DOHH2 (cell line): ENCODE data around the gene PARP16.

Experiments used
- EZH2phosphoT487 ChIP-seq: fragments of 200-600 bp; sonication (generic); IDR thresholded peaks from 2 replicates; pipeline ENCODE4 v1.6.1; 2017; ENCODE audit warnings: borderline replicate concordance, mild to moderate bottlenecking, antibody characterized with exemption, low read length, moderate library complexity, mixed read lengths
- TF ChIP-seq, protein P1 (sequence below): fragments of 200-600 bp; sonication (generic); IDR thresholded peaks from one replicate; pipeline ENCODE4 v1.5.1; 2014; ENCODE audit warnings: antibody characterized with exemption, mild to moderate bottlenecking, low read depth, low read length; ENCODE audit not compliant: poor library complexity, severe bottlenecking

DNA sequence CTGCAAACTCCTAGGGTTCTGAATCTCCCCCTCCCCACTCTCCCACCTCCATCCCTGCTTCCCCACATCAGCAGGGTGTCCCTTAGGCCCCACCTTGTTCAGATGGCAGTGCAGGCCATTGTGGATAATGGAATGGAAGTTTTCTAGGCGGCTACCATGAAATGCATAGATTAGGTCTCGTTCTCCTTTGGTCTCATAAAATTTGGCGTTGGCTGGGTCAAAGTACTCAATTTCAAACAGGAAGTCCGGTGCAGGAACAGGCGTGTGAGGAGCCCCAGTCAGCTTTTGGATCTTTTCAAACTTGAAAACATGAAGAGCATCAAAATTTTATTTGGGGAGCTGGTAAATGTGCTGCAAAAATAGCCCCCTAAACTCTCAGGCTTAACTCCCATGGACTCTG is 20.2 kb downstream of the PARP16 start:
- TF ChIP-seq, protein P1, sequence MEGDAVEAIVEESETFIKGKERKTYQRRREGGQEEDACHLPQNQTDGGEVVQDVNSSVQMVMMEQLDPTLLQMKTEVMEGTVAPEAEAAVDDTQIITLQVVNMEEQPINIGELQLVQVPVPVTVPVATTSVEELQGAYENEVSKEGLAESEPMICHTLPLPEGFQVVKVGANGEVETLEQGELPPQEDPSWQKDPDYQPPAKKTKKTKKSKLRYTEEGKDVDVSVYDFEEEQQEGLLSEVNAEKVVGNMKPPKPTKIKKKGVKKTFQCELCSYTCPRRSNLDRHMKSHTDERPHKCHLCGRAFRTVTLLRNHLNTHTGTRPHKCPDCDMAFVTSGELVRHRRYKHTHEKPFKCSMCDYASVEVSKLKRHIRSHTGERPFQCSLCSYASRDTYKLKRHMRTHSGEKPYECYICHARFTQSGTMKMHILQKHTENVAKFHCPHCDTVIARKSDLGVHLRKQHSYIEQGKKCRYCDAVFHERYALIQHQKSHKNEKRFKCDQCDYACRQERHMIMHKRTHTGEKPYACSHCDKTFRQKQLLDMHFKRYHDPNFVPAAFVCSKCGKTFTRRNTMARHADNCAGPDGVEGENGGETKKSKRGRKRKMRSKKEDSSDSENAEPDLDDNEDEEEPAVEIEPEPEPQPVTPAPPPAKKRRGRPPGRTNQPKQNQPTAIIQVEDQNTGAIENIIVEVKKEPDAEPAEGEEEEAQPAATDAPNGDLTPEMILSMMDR: no peak
- no peak for TF ChIP-seq EZH2phosphoT487
